ENCODE measurements around the gene RNASE7.

GRCh38 chr14:21075719-21076437 lies 33.7 kb downstream of the RNASE7 start:
- no peak for TF ChIP-seq CTCF (conservative IDR thresholded peaks at IDR 0.05 in 1 of 2, IDR thresholded peaks at IDR 0.05 in 1 of 2; ENCODE audit: extremely low read depth in 1 of 2, insufficient read depth in 1 of 2, low read depth in 1 of 2, low read length in 2 of 2)
- no peak for TF ChIP-seq EZH2 (IDR thresholded peaks at IDR 0.05; ENCODE audit: borderline replicate concordance, low read length)
